Measurements from ENCODE around the gene MYRIP.
"Not testable (repeated sequence)": the region's sequence is repeated elsewhere in the genome, so short reads cannot be mapped to it uniquely, and the experiment has no call there.

Gene MYRIP

GRCh38 chr3:40247714-40248454 lies 438.5 kb downstream of the MYRIP start:
- no peak for DNase-seq

- DNase-seq = no peak
Observed at GRCh38 chr3:40248591-40248990, 439.2 kb downstream of the MYRIP start.

- DNase-seq = no peak
Observed at GRCh38 chr3:40249168-40249567, 439.8 kb downstream of the MYRIP start.

GRCh38 chr3:40254491-40254890 lies 445.1 kb downstream of the MYRIP start:
- DNase-seq = no peak

GRCh38 chr3:40254891-40255290 lies 445.5 kb downstream of the MYRIP start:
- no peak for DNase-seq

- no peak for DNase-seq
Observed at GRCh38 chr3:40255532-40255931, 446.1 kb downstream of the MYRIP start.

- no peak for DNase-seq
Observed at GRCh38 chr3:40258064-40258463, 448.7 kb downstream of the MYRIP start.

- DNase-seq = no peak
Observed at GRCh38 chr3:40258555-40258954, 449.1 kb downstream of the MYRIP start.

- no peak for DNase-seq
Observed at GRCh38 chr3:40262331-40262730, 452.9 kb downstream of the MYRIP start.

- no peak for DNase-seq
Observed at GRCh38 chr3:40264451-40264850, 455.0 kb downstream of the MYRIP start.

GRCh38 chr3:40265181-40265580 lies 455.8 kb downstream of the MYRIP start:
- no peak for DNase-seq

GRCh38 chr3:40267937-40268724 lies 458.7 kb downstream of the MYRIP start:
- no peak for DNase-seq

GRCh38 chr3:40268802-40269524 lies 459.6 kb downstream of the MYRIP start:
- no peak for DNase-seq

- no peak for DNase-seq
Observed at GRCh38 chr3:40278791-40279190, 469.4 kb downstream of the MYRIP start.

- no peak for DNase-seq
Observed at GRCh38 chr3:40281995-40282394, 472.6 kb downstream of the MYRIP start.

- not testable (repeated sequence) for DNase-seq
Observed at GRCh38 chr3:40283057-40283456, 473.6 kb downstream of the MYRIP start.

- no peak for DNase-seq
Observed at GRCh38 chr3:40287248-40287647, 477.8 kb downstream of the MYRIP start.

GRCh38 chr3:40290396-40290795 lies 481.0 kb downstream of the MYRIP start:
- DNase-seq = no peak

GRCh38 chr3:40291471-40291870 lies 482.1 kb downstream of the MYRIP start:
- DNase-seq = no peak

GRCh38 chr3:40292637-40293349 lies 483.4 kb downstream of the MYRIP start:
- no peak for DNase-seq

- DNase-seq = no peak
Observed at GRCh38 chr3:40294434-40294833, 485.0 kb downstream of the MYRIP start.

GRCh38 chr3:40298075-40298474 lies 488.7 kb downstream of the MYRIP start:
- DNase-seq = no peak

GRCh38 chr3:40299130-40299720 lies 489.8 kb downstream of the MYRIP start:
- no peak for DNase-seq

Data from COR-L47 (cell line).